Large intestine (tissue), 12 donors: ENCODE results near the gene VPS51. TPM values are rescaled to one million over a fixed set of nuclear protein-coding genes. Genes with fewer than 3 reads are reported as not detected.
A peak's percentile ranks its signal among the peaks of the same experiment; 100 is the strongest.

Experiments
- DNase-seq, 2 donors: peaks; one replicate each; pipeline versions ENCODE4 v3.0.0 to v3.0.0-alpha.2; 2013
- H3K27ac ChIP-seq: one replicate; pipeline ENCODE4 v1.5.1; 2013; ENCODE audit warnings: low read length
- H3K27me3 ChIP-seq: 2 replicates; pipeline ENCODE4 v1.6.1; 2013; ENCODE audit warnings: low read length; ENCODE audit not compliant: control insufficient read depth, insufficient read depth
- H3K36me3 ChIP-seq: 2 replicates; pipeline ENCODE4 v1.6.1; 2013; ENCODE audit warnings: low read length; ENCODE audit not compliant: control insufficient read depth, insufficient read depth
- H3K4me1 ChIP-seq: one replicate; pipeline ENCODE4 v1.6.1; 2013; ENCODE audit warnings: low read length; ENCODE audit not compliant: control insufficient read depth, insufficient read depth
- H3K4me3 ChIP-seq: one replicate; pipeline ENCODE4 v1.5.1; 2013; ENCODE audit warnings: low read length
- H3K9me3 ChIP-seq: one replicate; pipeline ENCODE4 v1.6.1; 2013; ENCODE audit warnings: mild to moderate bottlenecking, low read depth, low read length, moderate library complexity; ENCODE audit not compliant: control insufficient read depth
- WGBS: methylation state at CpG from one replicate; pipeline ENCODE4 v1.1.5; 2013; ENCODE audit warnings: low lambda C conversion rate; ENCODE audit not compliant: insufficient coverage; 5-methylcytosine and 5-hydroxymethylcytosine counted together
- long read RNA-seq, 11 donors: transcript quantifications; one replicate each; lab custom pipeline, GENCODE V29; 2026
- polyA plus RNA-seq: library from polyadenylated mRNA; unstranded; fragments of 120-200 nt; gene quantifications from one replicate; pipeline ENCODE4 v1.2.1, GENCODE V29; 2013

The VPS51 gene
- polyA plus RNA-seq: 102 TPM
- long read RNA-seq, donor 1, transcript VPS51-201 (10 exons, 2,714 nt): major isoform, 17 of 42 reads
- long read RNA-seq, donor 1, partial matches to known transcripts: 24 of 42 reads
- long read RNA-seq, donor 1, other reads (novel, unspliced or antisense): 0 of 42 reads
- long read RNA-seq, donor 2, transcript VPS51-201 (10 exons, 2,714 nt): major isoform, 21 of 63 reads
- long read RNA-seq, donor 2, partial matches to known transcripts: 40 of 63 reads
- long read RNA-seq, donor 2, other reads (novel, unspliced or antisense): 0 of 63 reads
- long read RNA-seq, donor 3: 0 reads
- long read RNA-seq, donor 4, partial matches to known transcripts: 0 of 4 reads
- long read RNA-seq, donor 4, other reads (novel, unspliced or antisense): 0 of 4 reads
- long read RNA-seq, donor 5, transcript VPS51-201 (10 exons, 2,714 nt): major isoform, 12 of 33 reads
- long read RNA-seq, donor 5, partial matches to known transcripts: 20 of 33 reads
- long read RNA-seq, donor 5, other reads (novel, unspliced or antisense): 0 of 33 reads
- long read RNA-seq, donor 6, transcript VPS51-201 (10 exons, 2,714 nt): major isoform, 29 of 96 reads
- long read RNA-seq, donor 6, partial matches to known transcripts: 67 of 96 reads
- long read RNA-seq, donor 6, other reads (novel, unspliced or antisense): 0 of 96 reads
- long read RNA-seq, donor 7, transcript VPS51-201 (10 exons, 2,714 nt): major isoform, 9 of 21 reads
- long read RNA-seq, donor 7, partial matches to known transcripts: 12 of 21 reads
- long read RNA-seq, donor 7, other reads (novel, unspliced or antisense): 0 of 21 reads
- long read RNA-seq, donor 8, transcript VPS51-201 (10 exons, 2,714 nt): major isoform, 21 of 52 reads
- long read RNA-seq, donor 8, partial matches to known transcripts: 27 of 52 reads
- long read RNA-seq, donor 8, other reads (novel, unspliced or antisense): 0 of 52 reads
- long read RNA-seq, donor 9, transcript VPS51-201 (10 exons, 2,714 nt): major isoform, 12 of 25 reads
- long read RNA-seq, donor 9, partial matches to known transcripts: 10 of 25 reads
- long read RNA-seq, donor 9, other reads (novel, unspliced or antisense): 0 of 25 reads
- long read RNA-seq, donor 10, transcript VPS51-201 (10 exons, 2,714 nt): major isoform, 15 of 17 reads
- long read RNA-seq, donor 10, partial matches to known transcripts: 0 of 17 reads
- long read RNA-seq, donor 10, other reads (novel, unspliced or antisense): 0 of 17 reads
- long read RNA-seq, donor 11, transcript VPS51-201 (10 exons, 2,714 nt): major isoform, 13 of 27 reads
- long read RNA-seq, donor 11, partial matches to known transcripts: 14 of 27 reads
- long read RNA-seq, donor 11, other reads (novel, unspliced or antisense): 0 of 27 reads

DNA sequence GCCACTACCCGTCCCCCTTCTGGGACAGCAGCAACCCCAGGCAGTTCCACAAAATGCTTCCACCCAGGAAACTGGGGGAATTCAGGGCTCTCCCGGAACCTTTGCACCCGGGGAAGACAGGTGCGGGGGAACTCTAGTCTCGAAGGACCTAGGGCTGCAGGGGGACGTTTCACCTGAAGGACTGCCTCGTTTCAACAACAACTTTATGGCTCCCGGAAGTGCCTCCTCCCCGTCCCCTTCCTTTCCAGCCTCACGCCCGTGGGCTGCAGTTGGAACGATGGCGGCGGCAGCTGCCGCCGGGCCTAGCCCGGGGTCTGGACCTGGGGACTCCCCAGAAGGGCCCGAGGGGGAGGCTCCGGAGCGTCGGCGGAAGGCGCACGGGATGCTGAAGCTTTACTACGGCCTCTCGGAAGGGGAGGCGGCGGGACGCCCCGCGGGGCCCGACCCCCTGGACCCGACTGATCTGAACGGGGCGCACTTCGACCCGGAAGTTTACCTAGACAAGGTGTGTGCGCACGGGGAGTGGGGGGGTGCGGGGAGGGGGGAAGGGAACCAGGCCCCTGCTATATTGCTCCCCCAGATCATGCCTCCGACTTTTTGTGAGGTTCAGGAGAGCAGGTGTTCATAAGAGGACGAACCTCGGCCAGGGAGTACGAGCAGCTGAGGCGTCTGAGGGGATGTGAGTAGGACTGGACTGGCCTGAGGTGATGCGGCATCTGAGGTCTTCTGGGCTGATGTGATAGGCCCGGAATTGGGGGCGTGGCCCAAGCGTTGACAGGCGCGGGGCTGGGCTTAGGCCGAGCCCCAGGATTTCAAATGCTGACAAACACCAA is at the start of gene VPS51:
Gene VPS51 (plus strand): TSS at position 241 of the 833 bp plus-strand sequence. CDS start 37 bp downstream, at position 278.
- Histone ChIP-seq H3K27me3 (no peaks in the 10 kb centered on the region), H3K4me3 (peak within 1 kb of the TSS; percentile 87), H3K27ac (peak within 1 kb of the TSS; percentile 93), H3K36me3 (peaks cover 13% of the 10 kb centered on the region), H3K4me1 (peaks cover 15% of the 10 kb centered on the region), H3K9me3 (no peaks in the 10 kb centered on the region)
- peak; percentile 91 to 94 for DNase-seq
- no CpG with 5 or more reads among the region's 52 CpGs for WGBS

DNA sequence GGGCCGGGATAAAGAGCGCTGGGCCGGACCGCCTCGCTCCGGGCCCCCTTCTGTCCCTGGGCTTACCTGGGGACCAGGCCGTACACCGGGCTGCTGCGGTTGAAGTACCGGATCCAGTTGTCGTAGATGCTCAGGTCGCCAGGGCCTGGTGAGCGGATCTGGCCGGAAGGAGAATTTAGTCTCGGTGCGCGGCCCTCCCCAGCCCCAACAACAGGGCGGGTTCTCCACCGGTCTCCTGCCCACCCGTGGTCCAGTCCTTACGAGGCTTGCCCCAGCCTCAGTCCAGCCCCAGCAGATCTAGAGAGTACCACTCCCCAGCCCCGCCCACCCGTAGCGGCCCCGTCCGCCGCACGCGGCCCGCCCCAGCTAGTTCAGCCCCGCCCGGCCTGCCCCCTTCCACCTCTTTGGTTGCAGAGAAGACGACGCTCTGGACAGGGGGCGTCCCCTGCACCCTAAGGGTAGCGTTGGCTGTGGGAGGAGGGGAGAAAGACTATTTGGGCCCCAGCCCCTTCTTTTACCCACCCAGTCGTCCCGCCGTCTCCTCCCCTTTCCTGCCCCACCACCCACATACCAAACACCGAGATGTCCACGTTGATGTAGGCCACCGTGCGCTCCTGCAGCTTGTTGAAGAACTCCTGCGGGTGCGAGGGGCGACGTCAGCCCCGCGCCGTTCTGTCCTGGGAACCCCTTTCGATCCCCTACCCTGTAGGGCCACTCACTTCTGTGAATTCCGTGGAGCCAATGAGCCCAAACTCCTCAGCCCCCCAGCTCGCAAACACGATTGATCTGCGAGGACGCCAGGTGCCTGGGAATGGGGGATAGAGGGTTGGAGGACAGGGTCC is 48.2 kb upstream of the VPS51 start:
- WGBS: no CpG with 5 or more reads among the region's 56 CpGs
- Histone ChIP-seq H3K4me3 (peak overlapping the region; percentile 46), H3K27ac (no peak overlapping the region), H3K4me1 (peaks cover 10% of the 10 kb centered on the region), H3K36me3 (peaks cover 23% of the 10 kb centered on the region), H3K9me3 (no peaks in the 10 kb centered on the region), H3K27me3 (peaks cover 4% of the 10 kb centered on the region)
- no peak for DNase-seq

DNA sequence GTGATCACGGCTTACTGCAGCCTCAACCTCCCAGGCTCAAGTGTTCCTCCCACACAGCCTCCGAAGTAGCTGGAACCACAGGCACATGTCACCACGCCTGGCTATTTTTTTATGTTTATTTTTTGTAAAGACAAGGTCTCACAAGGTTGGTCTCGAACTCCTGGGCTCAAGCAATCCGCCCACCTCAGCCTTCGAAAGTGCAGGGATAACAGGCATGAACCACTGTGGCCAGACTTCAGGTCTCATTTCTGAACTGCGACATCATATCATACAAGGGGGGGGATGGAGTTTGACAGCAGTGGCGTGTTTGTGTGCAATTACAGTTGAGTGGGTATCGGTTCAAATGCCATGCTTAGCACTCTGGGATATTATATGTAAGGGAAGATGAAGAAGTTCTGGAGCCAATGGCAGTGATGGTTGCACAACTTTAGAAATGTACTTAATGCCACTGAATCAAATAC is 44.6 kb upstream of the VPS51 start:
- H3K27ac ChIP-seq: no peak overlapping the region
- H3K9me3 ChIP-seq: no peaks in the 10 kb centered on the region
- H3K4me3 ChIP-seq: no peak overlapping the region
- peaks cover 4% of the 10 kb centered on the region for H3K27me3 ChIP-seq
- no CpG with 5 or more reads among the region's 9 CpGs for WGBS
- H3K36me3 ChIP-seq: no peaks in the 10 kb centered on the region
- H3K4me1 ChIP-seq: peaks cover 17% of the 10 kb centered on the region
- DNase-seq: no peak

DNA sequence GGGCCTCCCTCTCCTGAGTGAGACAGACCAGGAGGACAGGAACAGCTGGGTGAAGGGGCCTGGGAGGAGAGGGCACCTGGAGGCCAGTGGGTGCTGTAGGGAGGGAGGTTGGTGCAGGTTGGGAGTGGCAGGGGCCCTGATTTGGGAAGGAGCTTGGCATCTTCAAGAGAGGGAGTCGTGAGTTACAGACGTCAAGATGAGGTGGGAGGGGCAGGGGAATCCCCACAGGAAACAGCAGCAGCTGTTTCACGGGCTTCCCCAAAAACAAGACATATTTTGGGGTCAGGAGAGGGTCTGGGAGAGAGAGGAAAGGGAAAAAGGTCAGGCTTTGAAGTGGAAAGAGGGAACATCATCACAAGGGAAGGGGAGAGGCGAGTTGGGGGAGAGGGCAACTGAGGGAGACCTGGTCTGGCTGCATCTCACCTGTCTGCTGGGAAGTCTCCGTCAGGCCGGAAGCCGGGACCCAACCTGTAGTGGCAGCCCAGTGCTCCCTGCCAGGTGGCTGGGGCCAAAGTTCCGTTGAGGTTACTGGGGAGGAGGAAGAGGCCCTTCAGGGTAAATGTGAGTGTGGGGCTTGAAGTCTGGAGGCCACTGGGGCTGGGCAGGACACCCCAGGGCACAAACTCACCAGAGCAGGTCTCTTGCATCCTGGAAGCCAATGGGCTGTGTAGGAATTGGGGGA is 42.0 kb upstream of the VPS51 start:
- peak in 1 of 2 donors; percentile 70 for DNase-seq
- no peaks in the 10 kb centered on the region for H3K9me3 ChIP-seq

GRCh38 chr11:65055538-65055937 is 40.5 kb upstream of the VPS51 start:
- no peak overlapping the region for H3K27ac ChIP-seq
- H3K4me1 ChIP-seq: peaks cover 32% of the 10 kb centered on the region
- H3K27me3 ChIP-seq: no peaks in the 10 kb centered on the region
- H3K36me3 ChIP-seq: no peaks in the 10 kb centered on the region
- no peak overlapping the region for H3K4me3 ChIP-seq
- H3K9me3 ChIP-seq: no peaks in the 10 kb centered on the region
- no CpG with 5 or more reads among the region's 1 CpG for WGBS
- no peak for DNase-seq

More for the DNA sequence above, 42.0 kb upstream of the VPS51 start:
- H3K27ac ChIP-seq: no peak overlapping the region
- no peak overlapping the region for H3K4me3 ChIP-seq
- no peaks in the 10 kb centered on the region for H3K36me3 ChIP-seq
- no peaks in the 10 kb centered on the region for H3K27me3 ChIP-seq
- peaks cover 24% of the 10 kb centered on the region for H3K4me1 ChIP-seq
- no CpG with 5 or more reads among the region's 8 CpGs for WGBS

DNA sequence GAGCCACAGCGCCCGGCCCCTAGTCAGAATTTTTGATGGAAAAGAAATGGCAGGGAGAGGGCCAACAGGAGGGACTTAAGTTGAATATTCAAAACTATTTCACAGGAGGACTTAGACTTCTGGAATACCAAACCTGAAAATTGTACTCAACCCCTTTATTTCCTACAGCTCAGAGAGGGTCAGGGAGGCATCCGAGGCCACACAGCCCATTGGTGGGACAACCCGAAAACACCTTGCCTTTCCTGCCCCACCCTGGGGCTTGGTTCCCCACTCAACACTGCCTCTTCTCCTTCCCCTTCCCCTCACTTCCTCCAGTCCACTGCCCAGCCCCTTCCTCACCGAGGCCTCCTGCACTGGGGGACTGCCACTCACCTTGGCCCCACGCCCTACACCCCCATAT is 39.0 kb upstream of the VPS51 start:
- Histone ChIP-seq H3K27ac (no peak overlapping the region), H3K27me3 (no peaks in the 10 kb centered on the region), H3K4me3 (no peak overlapping the region), H3K4me1 (peaks cover 32% of the 10 kb centered on the region), H3K36me3 (no peaks in the 10 kb centered on the region), H3K9me3 (no peaks in the 10 kb centered on the region)
- no CpG with 5 or more reads among the region's 6 CpGs for WGBS
- DNase-seq: no peak

DNA sequence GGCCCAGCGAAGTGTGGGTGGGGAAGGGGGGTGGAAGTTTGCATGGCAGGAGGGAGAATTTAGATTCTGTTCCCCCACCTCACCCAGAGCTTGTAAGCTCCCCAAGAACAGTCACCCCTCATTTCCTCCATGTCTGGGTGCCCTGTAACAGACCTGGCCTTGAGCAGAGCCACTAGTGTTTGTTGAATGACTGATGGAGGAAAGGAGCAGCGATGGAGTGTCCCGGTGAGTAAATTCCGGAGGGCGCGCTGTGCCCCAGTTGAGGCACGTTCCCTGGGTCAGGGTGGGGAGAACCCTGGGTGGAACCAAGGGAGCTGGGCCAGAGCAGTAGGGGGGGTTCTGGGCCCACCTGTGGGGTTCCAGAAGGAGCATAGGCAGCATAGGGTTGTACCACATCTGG is 38.5 kb upstream of the VPS51 start:
- no peak overlapping the region for H3K4me3 ChIP-seq
- no peaks in the 10 kb centered on the region for H3K36me3 ChIP-seq
- no CpG with 5 or more reads among the region's 7 CpGs for whole genome bisulfite sequencing
- H3K27ac ChIP-seq: no peak overlapping the region
- no peaks in the 10 kb centered on the region for H3K27me3 ChIP-seq
- H3K4me1 ChIP-seq: peaks cover 32% of the 10 kb centered on the region
- H3K9me3 ChIP-seq: no peaks in the 10 kb centered on the region
- no peak for DNase-seq

- Histone ChIP-seq H3K27me3 (no peaks in the 10 kb centered on the region), H3K36me3 (no peaks in the 10 kb centered on the region), H3K4me3 (no peak overlapping the region), H3K9me3 (no peaks in the 10 kb centered on the region), H3K27ac (no peak overlapping the region), H3K4me1 (peaks cover 32% of the 10 kb centered on the region)
- no CpG with 5 or more reads among the region's 13 CpGs for WGBS
- DNase-seq: no peak
Measured at GRCh38 chr11:65058012-65058411, 38.0 kb upstream of the VPS51 start.
